MM.1S (cell line): ENCODE results near the gene STAMBP.

Experiments used
- DNase-seq: peaks from one replicate; pipeline ENCODE4 v3.0.0-alpha.2; 2015
- H2AFZ ChIP-seq: fragments of 300-600 bp; sonication (generic); 2 replicates; pipeline ENCODE4 v1.6.0; 2016; ENCODE audit warnings: antibody characterized with exemption, low read length
- H3F3A ChIP-seq: fragments of 300-600 bp; sonication (generic); 2 replicates; pipeline ENCODE4 v1.6.1; 2016; ENCODE audit warnings: mild to moderate bottlenecking, antibody characterized with exemption, low read length, moderate library complexity, mixed read lengths; ENCODE audit not compliant: insufficient read depth
- H3K27ac ChIP-seq: fragments of 300-600 bp; sonication (generic); 2 replicates; pipeline ENCODE4 v1.5.1; 2016; ENCODE audit warnings: mild to moderate bottlenecking, low read length
- H3K27me3 ChIP-seq: fragments of 300-600 bp; sonication (generic); replicated peaks from 2 replicates; pipeline ENCODE4 v1.6.0; 2016; ENCODE audit warnings: low read length; ENCODE audit not compliant: insufficient read depth
- H3K36me3 ChIP-seq: fragments of 300-600 bp; sonication (generic); replicated peaks from 2 replicates; pipeline ENCODE4 v1.6.1; 2016; ENCODE audit warnings: mild to moderate bottlenecking, low read length, mixed read lengths; ENCODE audit not compliant: insufficient read depth
- H3K4me1 ChIP-seq: fragments of 300-600 bp; sonication (generic); 2 replicates; pipeline ENCODE4 v1.6.1; 2016; ENCODE audit warnings: low read length, mixed read lengths
- H3K4me2 ChIP-seq: fragments of 300-600 bp; sonication (generic); 2 replicates; pipeline ENCODE4 v1.6.0; 2016; ENCODE audit warnings: low read depth, low read length
- H3K4me3 ChIP-seq: fragments of 300-600 bp; sonication (generic); 2 replicates; pipeline ENCODE4 v1.5.1; 2016; ENCODE audit warnings: low read length, mixed read lengths
- H3K79me2 ChIP-seq: fragments of 300-600 bp; sonication (generic); 2 replicates; pipeline ENCODE4 v1.6.1; 2016; ENCODE audit warnings: mixed run types, low read length, mixed read lengths
- H3K9ac ChIP-seq: fragments of 300-600 bp; sonication (generic); 2 replicates; pipeline ENCODE4 v1.6.1; 2016; ENCODE audit warnings: low read length, mixed read lengths
- H3K9me2 ChIP-seq: fragments of 300-600 bp; sonication (generic); replicated peaks from 2 replicates; pipeline ENCODE4 v1.6.1; 2016; ENCODE audit warnings: mild to moderate bottlenecking, low read length, mixed read lengths; ENCODE audit not compliant: insufficient read depth
- H3K9me3 ChIP-seq: fragments of 300-600 bp; sonication (generic); replicated peaks from 2 replicates; pipeline ENCODE4 v1.6.1; 2016; ENCODE audit warnings: mild to moderate bottlenecking, low read length, mixed read lengths; ENCODE audit not compliant: insufficient read depth
- H4K20me1 ChIP-seq: fragments of 300-600 bp; sonication (generic); 2 replicates; pipeline ENCODE4 v1.6.1; 2016; ENCODE audit warnings: mild to moderate bottlenecking, low read length, moderate library complexity, mixed read lengths; ENCODE audit not compliant: insufficient read depth
- CTCF ChIP-seq: fragments of 300-600 bp; sonication (generic); IDR thresholded peaks from 2 replicates; pipeline ENCODE4 v1.5.1; 2016; ENCODE audit warnings: antibody characterized with exemption, low read length, mixed read lengths
- EZH2 ChIP-seq: fragments of 300-600 bp; sonication (generic); optimal IDR thresholded peaks from 2 replicates; pipeline ENCODE3; 2017; ENCODE audit warnings: low read depth, mild to moderate bottlenecking, antibody characterized with exemption, low read length, mixed read lengths
- EZH2phosphoT487 ChIP-seq: fragments of 300-600 bp; sonication (generic); IDR thresholded peaks from 2 replicates; pipeline ENCODE4 v1.6.1; 2018; ENCODE audit warnings: antibody characterized with exemption, low read length

STAMBP gene

GRCh38 chr2:73839653-73840411 is 11.1 kb downstream of the STAMBP start:
- H2AFZ ChIP-seq: no peak overlapping the region
- no peak overlapping the region for H3K9ac ChIP-seq
- TF ChIP-seq EZH2phosphoT487 (no peak), CTCF (no peak)
- H3F3A ChIP-seq: no peaks in the 10 kb centered on the region; the same call in 1 of the 2 replicates
- no peak overlapping the region for H3K4me3 ChIP-seq
- H3K9me3 ChIP-seq: no peaks in the 10 kb centered on the region
- no peaks in the 10 kb centered on the region for H4K20me1 ChIP-seq
- no peaks in the 10 kb centered on the region for H3K27me3 ChIP-seq
- no peak for DNase-seq
- H3K4me2 ChIP-seq: no peak overlapping the region
- H3K4me1 ChIP-seq: no peaks in the 10 kb centered on the region
- H3K27ac ChIP-seq: no peak overlapping the region
- H3K36me3 ChIP-seq: no peaks in the 10 kb centered on the region
- no peaks in the 10 kb centered on the region for H3K9me2 ChIP-seq
- H3K79me2 ChIP-seq: peaks cover 20% of the 10 kb centered on the region

GRCh38 chr2:73841912-73842738 is 13.4 kb downstream of the STAMBP start:
- Histone ChIP-seq H4K20me1 (no peaks in the 10 kb centered on the region), H3K79me2 (peaks cover 20% of the 10 kb centered on the region), H3K4me2 (no peak overlapping the region), H3F3A (no peaks in the 10 kb centered on the region; the same call in 1 of the 2 replicates), H3K9me3 (no peaks in the 10 kb centered on the region), H3K27me3 (no peaks in the 10 kb centered on the region), H3K4me3 (no peak overlapping the region), H3K9me2 (no peaks in the 10 kb centered on the region), H3K4me1 (no peaks in the 10 kb centered on the region), H3K36me3 (no peaks in the 10 kb centered on the region), H3K9ac (no peak overlapping the region), H3K27ac (no peak overlapping the region), H2AFZ (no peak overlapping the region)
- DNase-seq: no peak
- TF ChIP-seq EZH2 (no peak), EZH2phosphoT487 (no peak), CTCF (no peak)

- Histone ChIP-seq H3K4me2 (no peak overlapping the region), H3K4me3 (no peak overlapping the region)
Measured at GRCh38 chr2:73842739-73843019, 13.9 kb downstream of the STAMBP start.

More at GRCh38 chr2:73842739-73843019, 13.9 kb downstream of the STAMBP start:
- Histone ChIP-seq H4K20me1 (no peaks in the 10 kb centered on the region), H3K27me3 (no peaks in the 10 kb centered on the region), H3K79me2 (peaks cover 20% of the 10 kb centered on the region), H3K9me2 (no peaks in the 10 kb centered on the region), H2AFZ (no peak overlapping the region), H3K9ac (no peak overlapping the region), H3F3A (no peaks in the 10 kb centered on the region; the same call in 1 of the 2 replicates), H3K4me1 (no peaks in the 10 kb centered on the region), H3K36me3 (no peaks in the 10 kb centered on the region), H3K27ac (no peak overlapping the region), H3K9me3 (no peaks in the 10 kb centered on the region)
- TF ChIP-seq CTCF: no peak
- TF ChIP-seq EZH2: no peak
- TF ChIP-seq EZH2phosphoT487: no peak
- DNase-seq: no peak
